ENCODE measurements around the gene SLC13A3. TPM values are rescaled to one million over a fixed set of nuclear protein-coding genes. Genes with fewer than 3 reads are reported as not detected.

SLC13A3 gene
- total and polyA plus RNA-seq, 2 of the 4 experiments (the other 2 are of a cell fraction), result 2.5 to 4.2 TPM

DNA sequence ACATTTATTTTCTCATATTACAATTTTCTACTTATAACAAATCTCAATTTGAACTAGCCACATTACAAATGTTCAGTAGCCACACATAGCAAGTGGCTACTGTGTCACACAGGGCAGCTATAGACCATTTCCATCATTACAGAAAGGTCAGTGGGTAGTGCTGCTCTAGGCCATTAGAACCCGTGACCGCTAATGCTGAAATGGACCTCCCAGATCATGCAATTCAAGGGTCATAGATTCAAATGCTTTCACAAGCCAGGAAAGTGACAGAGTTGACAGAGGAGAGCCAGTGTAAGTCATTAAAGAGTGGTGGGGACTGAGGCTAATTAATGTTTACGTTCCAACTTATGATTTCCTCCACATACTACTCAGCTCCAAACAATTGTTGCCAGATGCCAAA is 97.3 kb downstream of the SLC13A3 start:
- no TSS peak for BruUV-seq (replicated peaks)
- no peak overlapping the region for H3K9ac ChIP-seq (ENCODE audit: low read depth, low read length)
- TF ChIP-seq MAZ (IDR thresholded peaks at IDR 0.05; ENCODE audit: borderline replicate concordance, low read depth, low read length) (no peak), NFE2L2 (IDR thresholded peaks at IDR 0.05; ENCODE audit: low read depth, low read length) (no peak), RAD21 (IDR thresholded peaks at IDR 0.05; ENCODE audit: low read length) (no peak), CTCF (conservative IDR thresholded peaks at IDR 0.05; ENCODE audit: low read depth, low read length) (no peak), MXI1 (IDR thresholded peaks at IDR 0.05; ENCODE audit: borderline replicate concordance, low read depth, low read length) (no peak), BHLHE40 (IDR thresholded peaks at IDR 0.05; ENCODE audit: low read depth, low read length) (no peak), RCOR1 (IDR thresholded peaks at IDR 0.05; ENCODE audit: insufficient replicate concordance, low read length) (no peak), CEBPB (IDR thresholded peaks at IDR 0.05; ENCODE audit: low read depth, low read length) (no peak), POLR2A (IDR thresholded peaks at IDR 0.05; ENCODE audit: low read depth, low read length) (no peak)
- no peak overlapping the region for H2AFZ ChIP-seq (replicated peaks; ENCODE audit: low read length, poor library complexity)
- no peak overlapping the region for H2AK5ac ChIP-seq (ENCODE audit: low read depth, low read length)
- H3K9me1 ChIP-seq (ENCODE audit: insufficient read depth, low read length), result no peaks in the 10 kb centered on the region
- DNase-seq, result no peak
- no peaks in the 10 kb centered on the region for H3K79me1 ChIP-seq (ENCODE audit: low read depth in 1 of 2, low read length in 2 of 2)
- H3K36me3 ChIP-seq (ENCODE audit: control insufficient read depth, insufficient read depth, low read length), result no peaks in the 10 kb centered on the region
- in situ Hi-C loops (cut with MboI; ENCODE audit: low sequenced_read_pairs) (no loop called here), dilution Hi-C loops (cut with HindIII; ENCODE audit: low sequenced_read_pairs, unreplicated experiment) (no loop called here), intact Hi-C loops (cut with micrococcal nuclease) (no loop called here)
- no peak overlapping the region for H3K4me2 ChIP-seq (ENCODE audit: low read depth, low read length)
- H3K4me3 ChIP-seq (ENCODE audit: insufficient read depth, low read depth, low read length), result no peak overlapping the region
- no peak overlapping the region for H3K4ac ChIP-seq (ENCODE audit: low read depth, low read length)
- H3K18ac ChIP-seq (ENCODE audit: low read depth, low read length), result no peak overlapping the region
- POLR2A ChIA-PET (ENCODE audit: unreplicated experiment), result no interaction called here
- no peak overlapping the region for H2BK5ac ChIP-seq (ENCODE audit: low read depth, low read length, poor library complexity, severe bottlenecking)
- H4K91ac ChIP-seq (ENCODE audit: insufficient read depth, low read depth, low read length), result no peak overlapping the region
- H2BK120ac ChIP-seq (ENCODE audit: low read depth, low read length), result no peak overlapping the region
- peaks cover 2% of the 10 kb centered on the region for H3K27me3 ChIP-seq (ENCODE audit: control insufficient read depth, insufficient read depth, low read length)
- CTCF ChIA-PET, result no interaction called here
- no peak overlapping the region for H2BK20ac ChIP-seq (ENCODE audit: low read depth, low read length)
- no peaks in the 10 kb centered on the region for H4K20me1 ChIP-seq (ENCODE audit: insufficient read depth, low read length)
- H2BK15ac ChIP-seq (ENCODE audit: low read depth, low read length), result no peak overlapping the region
- no peak for ATAC-seq (ENCODE audit: low read depth)
- no peak overlapping the region for H3K14ac ChIP-seq (replicated peaks; ENCODE audit: low read depth, low read length)
- H3K4me1 ChIP-seq (ENCODE audit: control insufficient read depth, insufficient read depth, low read length), result peaks cover 1% of the 10 kb centered on the region; the same call in 1 of the 2 replicates
- no peak overlapping the region for H4K5ac ChIP-seq (ENCODE audit: low read depth, low read length)
- no peak overlapping the region for H3K56ac ChIP-seq (ENCODE audit: extremely low read depth, insufficient read depth, low read length)
- H2AK9ac ChIP-seq (replicated peaks; ENCODE audit: low read depth, low read length, poor library complexity), result no peak overlapping the region
- H3K23ac ChIP-seq (ENCODE audit: low read depth, low read length), result no peak overlapping the region
- no peak overlapping the region for H4K8ac ChIP-seq (ENCODE audit: low read depth in 2 of 2, low read length in 2 of 2)
- no peak overlapping the region for H3K27ac ChIP-seq (ENCODE audit: insufficient read depth, low read length)
- H3K9me3 ChIP-seq (ENCODE audit: control insufficient read depth, insufficient read depth, low read length), result no peaks in the 10 kb centered on the region
- no CpG with 5 or more reads among the region's 3 CpGs for WGBS, 2 experiments (ENCODE audit: extremely low coverage in 2 of 2, insufficient read length in 1 of 2)
